ENCODE measurements around the gene CD300LF. TPM values are rescaled to one million over a fixed set of nuclear protein-coding genes. Genes with fewer than 3 reads are reported as not detected.

The CD300LF gene
- total RNA-seq, 1 experiment from 2014 or later: not detected

- H3K4me3 Mint-ChIP-seq: no peak overlapping the region
- no peak overlapping the region for H3K27ac Mint-ChIP-seq
- TF ChIP-seq SMAD4 (CRISPR knock-in tag; IDR thresholded peaks at IDR 0.05) (no peak), IRF1 (CRISPR knock-in tag; IDR thresholded peaks at IDR 0.05) (no peak), PRRX2 (CRISPR knock-in tag; IDR thresholded peaks at IDR 0.05) (no peak), ZNF425 (CRISPR knock-in tag; conservative IDR thresholded peaks at IDR 0.05) (no peak), NFYB (CRISPR knock-in tag; conservative IDR thresholded peaks at IDR 0.05; ENCODE audit: low read depth) (no peak), CBFB (CRISPR knock-in tag; IDR thresholded peaks at IDR 0.05; ENCODE audit: low read depth) (no peak), ZNF317 (CRISPR knock-in tag; IDR thresholded peaks at IDR 0.05; ENCODE audit: borderline replicate concordance, low read depth) (no peak), NR1H2 (CRISPR knock-in tag; IDR thresholded peaks at IDR 0.05) (no peak), SP1 (CRISPR knock-in tag; conservative IDR thresholded peaks at IDR 0.05) (no peak)
- no peaks in the 10 kb centered on the region for H3K9me3 Mint-ChIP-seq
- peaks cover 17% of the 10 kb centered on the region for H3K4me1 Mint-ChIP-seq
- peaks cover 18% of the 10 kb centered on the region for H3K27me3 Mint-ChIP-seq (ENCODE audit: low read depth)
- H3K36me3 Mint-ChIP-seq: no peaks in the 10 kb centered on the region
- CTCF ChIA-PET: interaction anchor here (1.0 to 1.8 kb wide), 4 partner anchors 11 to 314 kb away, joined by 3 to 6 read pairs (median 4); partner anchors contain the start of gene RAB37
- ATAC-seq (no peak), DNase-seq (ENCODE audit: low spot score) (no peak)
- POLR2A ChIA-PET: no interaction called here
Measured at GRCh38 chr17:74682028-74682427, 30.7 kb downstream of the CD300LF start.

- no peak for DNase-seq (ENCODE audit: low spot score)
- TF ChIP-seq ZNF416 (CRISPR knock-in tag; IDR thresholded peaks at IDR 0.05) (no peak), ATF6 (CRISPR knock-in tag; IDR thresholded peaks at IDR 0.05) (no peak), ZBTB21 (CRISPR knock-in tag; IDR thresholded peaks at IDR 0.05; ENCODE audit: borderline replicate concordance) (no peak), CREB1 (CRISPR knock-in tag; IDR thresholded peaks at IDR 0.05) (no peak), ZNF281 (CRISPR knock-in tag; IDR thresholded peaks at IDR 0.05) (no peak), TCF7 (CRISPR knock-in tag; IDR thresholded peaks at IDR 0.05; ENCODE audit: low read depth) (no peak), MYBL2 (CRISPR knock-in tag; IDR thresholded peaks at IDR 0.05) (no peak), ERG (CRISPR knock-in tag; IDR thresholded peaks at IDR 0.05) (no peak)
- Mint-ChIP-seq H3K4me1 (peaks cover 17% of the 10 kb centered on the region), H3K4me3 (no peak overlapping the region), H3K36me3 (no peaks in the 10 kb centered on the region), H3K9me3 (no peaks in the 10 kb centered on the region), H3K27me3 (ENCODE audit: low read depth) (peaks cover 18% of the 10 kb centered on the region), H3K27ac (no peak overlapping the region)
- ChIA-PET CTCF (interaction anchor here (0.9 to 1.8 kb wide), 5 partner anchors 9 to 312 kb away, joined by 3 to 6 read pairs (median 3); partner anchors contain the start of gene RAB37), POLR2A (no interaction called here)
- no peak for ATAC-seq
Measured at GRCh38 chr17:74680941-74681340, 31.8 kb downstream of the CD300LF start.
